H1 (cell line): Measurements from ENCODE around the gene C1QL2. TPM values are rescaled to one million over a fixed set of nuclear protein-coding genes. Genes with fewer than 3 reads are reported as not detected.
A peak's percentile ranks its signal among the peaks of the same experiment; 100 is the strongest.

Experiments used
- CTCF ChIA-PET: fragments of 300-600 bp; sonication (Branson Sonifier 250); formaldehyde crosslinking; loops from one replicate; lab custom pipeline; 2021; ENCODE audit not compliant: partially characterized antibody; lab: Charles Lee
- POLR2A ChIA-PET: fragments of 300-600 bp; sonication (Branson Sonifier 250); formaldehyde crosslinking; loops from one replicate; lab custom pipeline; 2021; ENCODE audit warnings: inconsistent platforms; ENCODE audit not compliant: partially characterized antibody; lab: Charles Lee
- DNase-seq, 2 experiments: peaks; one replicate each; pipeline versions ENCODE4 v3.0.0 to v3.0.0-alpha.2; 2010 to 2022; ENCODE audit warnings: low spot score in 2 of 2, low read depth in 1 of 2, mixed read lengths in 1 of 2
- FAIRE-seq: peaks from 2 replicates; lab custom pipeline; 2011; peaks lifted over from hg19 to GRCh38; lab: Jason Lieb, UNC
- H2AFZ ChIP-seq: 2 replicates; pipeline ENCODE4 v1.8.1; 2012; ENCODE audit warnings: low read length, inconsistent platforms
- H2AK5ac ChIP-seq: 2 replicates; pipeline ENCODE4 v1.6.1; 2013; ENCODE audit warnings: low read depth, low read length
- H2BK120ac ChIP-seq: replicated peaks from 2 replicates; pipeline ENCODE3; 2013; ENCODE audit warnings: low read depth, low read length, inconsistent platforms
- H2BK12ac ChIP-seq: 2 replicates; pipeline ENCODE4 v1.6.1; 2013; ENCODE audit warnings: low read depth, low read length
- H2BK15ac ChIP-seq: 2 replicates; pipeline ENCODE4 v1.6.1; 2013; ENCODE audit warnings: low read length
- H2BK20ac ChIP-seq: 2 replicates; pipeline ENCODE4 v1.6.1; 2013; ENCODE audit warnings: low read length
- H2BK5ac ChIP-seq: 2 replicates; pipeline ENCODE4 v1.6.1; 2013; ENCODE audit warnings: low read depth, low read length
- H3K14ac ChIP-seq: 2 replicates; pipeline ENCODE4 v1.6.1; 2013; ENCODE audit warnings: inconsistent platforms; ENCODE audit not compliant: insufficient read length
- H3K18ac ChIP-seq: 2 replicates; pipeline ENCODE4 v1.6.1; 2013; ENCODE audit warnings: low read length; ENCODE audit errors: extremely low read depth
- H3K23ac ChIP-seq: 2 replicates; pipeline ENCODE4 v1.6.1; 2013; ENCODE audit warnings: inconsistent platforms; ENCODE audit not compliant: insufficient read length
- H3K23me2 ChIP-seq: 2 replicates; pipeline ENCODE4 v1.6.1; 2013; ENCODE audit warnings: low read depth, low read length
- H3K27ac ChIP-seq: 2 replicates; pipeline ENCODE4 v1.6.1; 2011; ENCODE audit warnings: low read depth, low read length, inconsistent platforms
- H3K27me3 ChIP-seq, 4 experiments: replicated peaks in 1 of 4; 1 replicate in 1 of 4; 2 replicates in 3 of 4; pipeline versions ENCODE4 v1.6.1 to v1.8.1; 2011 to 2013; ENCODE audit warnings: low read length in 3 of 4, mild to moderate bottlenecking in 3 of 4, inconsistent platforms in 2 of 4, mixed read lengths in 2 of 4, moderate library complexity in 1 of 4; ENCODE audit not compliant: control insufficient read depth in 3 of 4, insufficient read depth in 3 of 4; ENCODE audit errors: extremely low read depth in 1 of 4
- H3K36me3 ChIP-seq, 4 experiments: 2 replicates each; pipeline versions ENCODE4 v1.6.1 to v1.8.1; 2011 to 2013; ENCODE audit warnings: mild to moderate bottlenecking in 4 of 4, low read length in 3 of 4, moderate library complexity in 2 of 4, control low read depth in 1 of 4, inconsistent platforms in 1 of 4; ENCODE audit not compliant: insufficient read depth in 4 of 4, control insufficient read depth in 2 of 4
- H3K4ac ChIP-seq: replicated peaks from 2 replicates; pipeline ENCODE3; 2013; ENCODE audit warnings: low read length, low read depth, mixed read lengths, inconsistent platforms; ENCODE audit not compliant: insufficient read length
- H3K4me1 ChIP-seq, 4 experiments: replicated peaks in 1 of 4; 1 replicate in 1 of 4; 2 replicates in 3 of 4; pipeline versions ENCODE4 v1.6.1 to v1.8.1; 2011 to 2013; ENCODE audit warnings: low read length in 3 of 4, inconsistent platforms in 2 of 4, mixed read lengths in 1 of 4; ENCODE audit not compliant: insufficient read depth in 4 of 4, control insufficient read depth in 3 of 4
- H3K4me2 ChIP-seq, 2 experiments: 2 replicates each; pipeline versions ENCODE4 v1.6.1 to v1.8.1; 2011 to 2013; ENCODE audit warnings: low read depth in 2 of 2, low read length in 2 of 2, control low read depth in 1 of 2, inconsistent platforms in 1 of 2, mild to moderate bottlenecking in 1 of 2; ENCODE audit not compliant: insufficient read depth in 1 of 2
- H3K4me3 ChIP-seq, 4 experiments: fragments of 200-600, 300-600 bp in 1 of 4; sonication (generic), shearing (Covaris generic), sonication (Bioruptor Twin) in 1 of 4; 2 replicates each; pipeline versions ENCODE4 v1.5.1 to v1.8.1; 2011 to 2016; ENCODE audit warnings: low read length in 4 of 4, low read depth in 3 of 4, control low read depth in 2 of 4, inconsistent platforms in 2 of 4, mild to moderate bottlenecking in 2 of 4, mixed read lengths in 1 of 4, moderate library complexity in 1 of 4; ENCODE audit not compliant: insufficient read depth in 2 of 4; ENCODE audit errors: extremely low read depth in 1 of 4
- H3K56ac ChIP-seq: replicated peaks from 2 replicates; pipeline ENCODE3; 2013; ENCODE audit warnings: low read depth, mild to moderate bottlenecking, mixed read lengths, low read length, inconsistent platforms; ENCODE audit not compliant: insufficient read length
- H3K79me1 ChIP-seq: 2 replicates; pipeline ENCODE4 v1.6.1; 2013; ENCODE audit warnings: low read depth, low read length, control low read depth
- H3K79me2 ChIP-seq, 2 experiments: 2 replicates each; pipeline versions ENCODE4 v1.6.1 to v1.8.1; 2012 to 2013; ENCODE audit warnings: low read length in 2 of 2, mild to moderate bottlenecking in 2 of 2, inconsistent platforms in 1 of 2; ENCODE audit not compliant: insufficient read depth in 2 of 2, control insufficient read depth in 1 of 2
- H3K9ac ChIP-seq, 4 experiments: replicated peaks in 1 of 4; 1 replicate in 1 of 4; 2 replicates in 3 of 4; pipeline versions ENCODE4 v1.6.1 to v1.8.1; 2011 to 2013; ENCODE audit warnings: low read depth in 3 of 4, low read length in 3 of 4, control low read depth in 2 of 4, mild to moderate bottlenecking in 2 of 4, moderate library complexity in 2 of 4, inconsistent platforms in 1 of 4; ENCODE audit errors: extremely low read depth in 1 of 4
- H3K9me3 ChIP-seq, 2 experiments: 2 replicates each; pipeline versions ENCODE4 v1.6.1 to v1.8.1; 2012 to 2013; ENCODE audit warnings: mild to moderate bottlenecking in 2 of 2, moderate library complexity in 2 of 2, control low read depth in 1 of 2, inconsistent platforms in 1 of 2, low read depth in 1 of 2, low read length in 1 of 2, mixed read lengths in 1 of 2; ENCODE audit not compliant: insufficient read depth in 2 of 2
- H4K20me1 ChIP-seq, 2 experiments: replicated peaks in 1 of 2; 2 replicates each; pipeline versions ENCODE3 to v1.8.1; 2011 to 2013; ENCODE audit warnings: inconsistent platforms in 2 of 2, low read length in 2 of 2, mild to moderate bottlenecking in 1 of 2; ENCODE audit not compliant: insufficient read depth in 2 of 2, control insufficient read depth in 1 of 2
- H4K5ac ChIP-seq: 2 replicates; pipeline ENCODE4 v1.6.1; 2013; ENCODE audit warnings: low read length, low read depth, mixed read lengths, inconsistent platforms; ENCODE audit not compliant: insufficient read length
- H4K8ac ChIP-seq: 2 replicates; pipeline ENCODE4 v1.8.0; 2013; ENCODE audit warnings: mild to moderate bottlenecking, moderate library complexity, low read length, inconsistent platforms; ENCODE audit not compliant: insufficient read depth; ENCODE audit errors: extremely low read depth
- H4K91ac ChIP-seq: replicated peaks from 2 replicates; pipeline ENCODE3; 2013; ENCODE audit warnings: low read length, mixed read lengths, inconsistent platforms; ENCODE audit not compliant: insufficient read length
- ATF2 ChIP-seq: IDR thresholded peaks from 2 replicates; pipeline ENCODE4 v1.6.1; 2012; ENCODE audit warnings: low read length, inconsistent platforms
- EP300 ChIP-seq, 2 experiments: IDR thresholded peaks; 1 replicate in 1 of 2; 2 replicates in 1 of 2; pipeline ENCODE4 v1.6.1; 2011 to 2012; ENCODE audit warnings: low read depth in 2 of 2, low read length in 2 of 2, mild to moderate bottlenecking in 2 of 2, borderline replicate concordance in 1 of 2, inconsistent platforms in 1 of 2, moderate library complexity in 1 of 2
- FOSL1 ChIP-seq: IDR thresholded peaks from 2 replicates; pipeline ENCODE4 v1.6.1; 2011; ENCODE audit warnings: mild to moderate bottlenecking, low read depth, low read length, moderate library complexity; ENCODE audit not compliant: insufficient read depth
- JUND ChIP-seq: IDR thresholded peaks from 2 replicates; pipeline ENCODE4 v1.6.1; 2011; ENCODE audit warnings: mild to moderate bottlenecking, improper control_type of control experiment, low read length
- SAP30 ChIP-seq: fragments of 300-600 bp; sonication (generic); IDR thresholded peaks from 2 replicates; pipeline ENCODE4 v1.7.1; 2012; ENCODE audit warnings: low read length, moderate library complexity, mild to moderate bottlenecking, inconsistent platforms; ENCODE audit not compliant: insufficient read depth, insufficient replicate concordance
- SIRT6 ChIP-seq: IDR thresholded peaks from one replicate; pipeline ENCODE4 v1.7.1; 2012; ENCODE audit warnings: low read length, inconsistent platforms
- TAF7 ChIP-seq: optimal IDR thresholded peaks from 2 replicates; pipeline ENCODE3; 2011; ENCODE audit warnings: low read depth, mild to moderate bottlenecking, inconsistent platforms, low read length, moderate library complexity, borderline replicate concordance
- WGBS, 2 experiments: shearing (Covaris generic) in 1 of 2; methylation state at CpG; one replicate each; pipeline versions ENCODE4 v1.1.6 to v1.1.7; 2013 to 2015; ENCODE audit warnings: low lambda C conversion rate in 2 of 2, mixed read lengths in 2 of 2, inconsistent platforms in 1 of 2, low coverage in 1 of 2, missing lambda C conversion rate in 1 of 2; ENCODE audit not compliant: insufficient replicate concordance in 2 of 2, insufficient coverage in 1 of 2, insufficient read length in 1 of 2; ENCODE audit errors: extremely low coverage in 1 of 2, missing lambda C conversion rate in 1 of 2; 5-methylcytosine and 5-hydroxymethylcytosine counted together
- polyA plus RNA-seq, 7 experiments: library from polyadenylated mRNA; depleted of rRNA in 3 of 7; stranded (reverse) in 5 of 7; unstranded in 2 of 7; fragments of >200 nt in 5 of 7; fragments of 200-250 nt in 2 of 7; gene quantifications; 1 replicate in 5 of 7; 2 replicates in 1 of 7; 4 replicates in 1 of 7; pipeline versions ENCODE4 v1.2.1 to v1.2.3, GENCODE V29; 2011 to 2013; ENCODE audit warnings: missing spikeins in 2 of 7, mixed read lengths in 2 of 7
- total RNA-seq: library from RNA; stranded (reverse); fragmentation: NEBNext Ultra II Directional; extraction: Animal tissue kit (Norgen Biotek cat#: 25700); gene quantifications from 2 replicates; pipeline ENCODE4 v1.2.1, GENCODE V29; 2021

The C1QL2 gene
- total and polyA plus RNA-seq, 2 of the 8 experiments (the other 6 are each of a cell fraction or from before 2014, with no cell fraction given), result 0.80 to 0.88 TPM

- Histone ChIP-seq H3K27me3 (no peaks in the 10 kb centered on the region; a peak in 1 of 7 replicates), H3K18ac (no peak overlapping the region), H3K56ac (no peak overlapping the region), H3K14ac (no peak overlapping the region), H2BK20ac (no peak overlapping the region), H3K9ac (no peak overlapping the region), H4K91ac (no peak overlapping the region), H3K4me1 (peaks cover 0 to 4% (median 0%) of the 10 kb centered on the region in 4 experiments; a peak in 2 of 7 replicates), H2BK120ac (no peak overlapping the region), H2BK15ac (no peak overlapping the region), H3K4me2 (no peak overlapping the region), H2AFZ (no peak overlapping the region), H3K79me1 (no peaks in the 10 kb centered on the region), H3K23me2 (no peaks in the 10 kb centered on the region; the same call in 1 of the 2 replicates), H4K8ac (peak overlapping the region; percentile 2; the same call in 1 of the 2 replicates), H3K79me2 (no peaks in the 10 kb centered on the region), H3K4me3 (no peak overlapping the region), H4K20me1 (no peaks in the 10 kb centered on the region), H2BK5ac (no peak overlapping the region), H3K23ac (no peak overlapping the region), H3K4ac (no peak overlapping the region), H3K9me3 (no peaks in the 10 kb centered on the region), H3K36me3 (no peaks in the 10 kb centered on the region), H2BK12ac (no peak overlapping the region), H2AK5ac (no peak overlapping the region; the same call in 1 of the 2 replicates), H4K5ac (no peak overlapping the region), H3K27ac (no peak overlapping the region)
- DNase-seq (no peak), FAIRE-seq (no peak)
- 91% methylated on average over 6 of the region's 6 CpGs; no CpG with 5 or more reads in 1 of the 2 experiments for WGBS, 2 experiments
- POLR2A ChIA-PET, result no interaction called here
- CTCF ChIA-PET, result no interaction called here
- no peak for TF ChIP-seq JUND
- no peak for TF ChIP-seq FOSL1
- TF ChIP-seq SAP30, result no peak
- TF ChIP-seq SIRT6, result no peak
- TF ChIP-seq ATF2, result no peak
- TF ChIP-seq EP300 (IDR thresholded peaks at IDR 0.05; ENCODE audit: borderline replicate concordance in 1 of 2, low read depth in 2 of 2, low read length in 2 of 2), result no peak
- no peak for TF ChIP-seq TAF7
Measured at GRCh38 chr2:119204525-119204924, 46.0 kb upstream of the C1QL2 start.
